ENCODE data around the gene LAMB2.

DNA sequence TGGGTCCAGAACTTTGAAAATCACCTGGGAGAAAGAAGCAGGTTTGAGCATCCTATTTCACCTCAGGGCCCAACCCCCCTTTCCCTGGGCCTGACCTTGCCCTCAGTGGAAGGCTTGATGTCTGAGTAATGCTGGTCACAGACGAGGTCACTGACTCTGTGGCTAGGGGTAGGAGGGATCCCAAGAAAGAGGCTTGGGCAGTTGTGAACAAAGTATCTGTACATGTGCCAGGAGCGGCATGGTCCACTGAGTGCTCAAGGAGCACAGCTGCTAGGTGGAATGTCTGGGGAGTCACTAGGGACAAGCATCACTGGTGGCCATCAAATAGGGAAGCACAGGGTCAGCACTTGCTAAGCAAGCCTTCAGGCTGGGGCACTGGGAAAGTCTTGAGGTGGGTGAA is 25.9 kb upstream of the LAMB2 start:
- TF ChIP-seq, protein P1, sequence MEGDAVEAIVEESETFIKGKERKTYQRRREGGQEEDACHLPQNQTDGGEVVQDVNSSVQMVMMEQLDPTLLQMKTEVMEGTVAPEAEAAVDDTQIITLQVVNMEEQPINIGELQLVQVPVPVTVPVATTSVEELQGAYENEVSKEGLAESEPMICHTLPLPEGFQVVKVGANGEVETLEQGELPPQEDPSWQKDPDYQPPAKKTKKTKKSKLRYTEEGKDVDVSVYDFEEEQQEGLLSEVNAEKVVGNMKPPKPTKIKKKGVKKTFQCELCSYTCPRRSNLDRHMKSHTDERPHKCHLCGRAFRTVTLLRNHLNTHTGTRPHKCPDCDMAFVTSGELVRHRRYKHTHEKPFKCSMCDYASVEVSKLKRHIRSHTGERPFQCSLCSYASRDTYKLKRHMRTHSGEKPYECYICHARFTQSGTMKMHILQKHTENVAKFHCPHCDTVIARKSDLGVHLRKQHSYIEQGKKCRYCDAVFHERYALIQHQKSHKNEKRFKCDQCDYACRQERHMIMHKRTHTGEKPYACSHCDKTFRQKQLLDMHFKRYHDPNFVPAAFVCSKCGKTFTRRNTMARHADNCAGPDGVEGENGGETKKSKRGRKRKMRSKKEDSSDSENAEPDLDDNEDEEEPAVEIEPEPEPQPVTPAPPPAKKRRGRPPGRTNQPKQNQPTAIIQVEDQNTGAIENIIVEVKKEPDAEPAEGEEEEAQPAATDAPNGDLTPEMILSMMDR (IDR thresholded peaks at IDR 0.05; ENCODE audit: low read depth, low read length) = no peak
- no peak for TF ChIP-seq EZH2phosphoT487 (IDR thresholded peaks at IDR 0.05; ENCODE audit: low read depth)

Data from OCI-LY3 (cell line).